T-helper 2 cell (primary cell): ENCODE results near the gene CCSER2.
"Not testable (repeated sequence)": the region's sequence is repeated elsewhere in the genome, so short reads cannot be mapped to it uniquely, and the experiment has no call there.

Experiments
- DNase-seq, 5 experiments: peaks; one replicate each; pipeline versions ENCODE4 v3.0.0 to v3.0.0-alpha.2; 2012 to 2022

CCSER2 gene

GRCh38 chr10:84456126-84456525 lies 127.7 kb downstream of the CCSER2 start:
- DNase-seq = no peak

- DNase-seq = no peak
Observed at GRCh38 chr10:84460520-84460919, 132.1 kb downstream of the CCSER2 start.

DNA sequence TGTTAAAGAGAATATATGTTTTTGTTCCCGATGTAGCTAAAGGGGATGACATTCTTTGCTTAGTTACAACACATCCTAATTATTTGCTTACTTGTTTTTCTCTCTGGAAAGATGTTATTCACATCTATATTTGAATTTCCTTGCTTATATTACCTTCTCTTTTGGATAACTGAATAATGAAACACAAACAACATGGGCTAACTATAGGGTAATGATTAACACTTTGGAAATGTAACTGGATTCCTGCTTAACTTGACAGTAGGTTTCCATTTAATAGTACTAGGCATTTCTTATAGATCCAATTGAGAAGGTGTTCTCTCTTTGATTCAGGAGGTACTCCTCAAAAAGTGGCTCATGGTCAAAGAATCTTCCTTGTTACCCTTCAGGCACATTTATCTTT lies 141.1 kb downstream of the CCSER2 start:
- DNase-seq = no peak

DNA sequence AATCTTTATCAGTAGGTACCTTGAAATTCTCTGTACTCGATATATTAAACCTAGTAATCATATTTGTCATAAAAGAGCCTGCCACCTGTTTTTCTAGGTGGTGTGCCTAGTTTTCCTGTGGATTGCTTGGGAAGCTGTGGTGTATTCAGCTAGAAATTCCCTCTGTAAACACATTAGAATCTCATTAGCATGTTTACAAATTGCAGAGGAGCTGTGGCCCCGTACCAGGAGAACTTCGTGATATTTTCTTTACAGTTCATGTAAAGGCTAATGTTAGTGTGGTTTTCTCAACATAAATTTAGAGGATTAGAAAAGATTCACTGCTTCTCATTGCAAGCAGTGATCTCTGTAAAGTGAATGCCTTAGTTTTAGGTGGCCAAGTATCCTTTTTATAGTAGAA lies 144.7 kb downstream of the CCSER2 start:
- no peak for DNase-seq

DNA sequence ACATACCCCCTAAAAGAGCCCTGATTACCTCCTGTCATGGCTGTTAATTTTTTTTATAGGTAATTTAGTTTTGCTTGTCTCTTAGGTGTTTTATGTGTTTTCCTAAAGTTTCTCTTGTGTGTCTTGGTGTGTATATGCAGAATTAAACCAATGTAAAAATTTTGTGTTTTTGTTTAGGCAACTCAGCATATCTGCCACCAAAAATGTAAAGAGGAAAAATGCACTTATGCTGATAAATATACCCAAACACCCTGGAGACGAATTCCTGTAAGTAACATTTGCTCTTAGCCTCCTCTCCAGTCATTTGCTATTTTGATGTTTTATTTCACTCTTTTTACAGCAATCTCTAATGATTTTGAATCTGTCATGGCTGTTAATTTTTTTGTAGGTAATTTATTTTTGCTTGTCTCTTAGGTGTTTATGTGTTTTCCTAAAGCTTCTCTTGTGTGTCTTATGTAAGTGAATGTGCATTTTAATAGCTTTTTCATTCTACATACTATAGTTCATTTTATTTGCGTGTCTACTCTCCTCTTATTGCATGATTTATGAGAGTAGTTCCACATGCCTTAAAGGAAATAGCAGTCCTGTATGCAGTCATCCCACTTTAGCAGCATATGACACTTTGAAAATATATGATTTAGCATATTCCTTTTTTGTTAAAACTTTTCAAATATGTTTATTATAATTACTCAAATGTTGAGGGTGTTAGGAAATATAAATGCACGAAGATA lies 149.2 kb downstream of the CCSER2 start:
- no peak for DNase-seq

DNA sequence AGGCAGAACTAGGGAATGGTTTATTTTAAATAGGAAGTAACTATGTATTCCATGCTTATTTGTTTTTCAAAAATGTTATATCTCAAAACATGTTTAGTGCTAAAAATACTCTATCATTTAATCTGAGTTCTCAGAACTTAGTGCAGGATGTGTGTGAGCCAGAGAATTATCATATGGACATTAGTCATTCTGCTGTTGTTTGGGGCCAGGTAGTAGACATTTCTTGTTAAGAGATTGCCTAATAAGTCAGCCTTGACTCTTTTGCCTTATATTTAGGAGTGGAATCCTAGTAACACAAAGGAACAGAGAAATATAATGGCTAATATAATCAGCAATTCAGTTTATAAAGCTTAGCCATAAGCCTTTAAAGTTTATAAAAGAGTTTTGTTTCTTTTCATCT lies 149.8 kb downstream of the CCSER2 start:
- DNase-seq = no peak

- no peak for DNase-seq
Observed at GRCh38 chr10:84478679-84479078, 150.3 kb downstream of the CCSER2 start.

- no peak for DNase-seq
Observed at GRCh38 chr10:84484541-84484940, 156.2 kb downstream of the CCSER2 start.

GRCh38 chr10:84493361-84493760 lies 165.0 kb downstream of the CCSER2 start:
- DNase-seq = no peak

DNA sequence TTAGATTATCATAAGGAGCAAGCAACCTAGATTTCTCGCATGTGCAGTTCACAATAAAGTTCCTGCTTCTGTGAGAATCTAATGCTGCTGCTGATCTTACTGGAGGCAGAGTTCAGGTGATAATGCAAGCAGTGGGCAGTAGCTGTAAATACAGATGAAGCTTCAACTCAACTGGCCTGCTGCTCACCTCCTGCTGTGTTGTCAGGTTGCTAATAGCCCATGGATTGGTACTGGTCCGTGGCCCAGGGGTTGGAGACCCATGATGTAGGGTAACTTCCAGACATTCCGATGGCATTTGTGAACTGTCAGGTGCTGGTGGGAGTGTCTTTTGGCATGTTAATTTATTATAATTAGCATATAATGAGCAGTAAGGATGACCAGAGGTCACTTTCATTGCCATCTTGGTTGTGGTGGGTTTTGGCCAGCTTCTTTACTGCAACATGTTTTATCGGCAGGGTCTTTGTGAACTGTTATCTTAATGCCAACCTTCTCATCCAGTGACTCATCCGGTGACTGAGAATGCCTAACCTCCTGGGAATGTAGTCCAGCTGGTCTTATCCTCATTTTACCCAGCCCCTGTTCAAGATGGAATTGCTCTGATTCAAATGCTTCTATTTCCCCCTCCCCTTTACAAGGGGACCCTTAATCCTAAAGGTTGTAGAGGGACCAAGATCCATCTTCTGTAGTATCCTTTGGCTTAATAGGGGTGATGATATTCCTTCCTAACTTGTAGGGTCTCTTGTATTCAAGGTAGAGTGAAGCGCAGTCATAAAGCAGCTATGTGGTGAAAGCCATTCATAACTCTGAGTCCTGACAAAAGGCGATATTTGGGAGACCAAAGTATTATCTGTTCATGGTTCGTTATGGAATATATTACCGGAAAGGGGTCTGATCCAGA lies 165.8 kb downstream of the CCSER2 start:
- DNase-seq = no peak

- no peak for DNase-seq
Observed at GRCh38 chr10:84494849-84495180, 166.4 kb downstream of the CCSER2 start.

DNA sequence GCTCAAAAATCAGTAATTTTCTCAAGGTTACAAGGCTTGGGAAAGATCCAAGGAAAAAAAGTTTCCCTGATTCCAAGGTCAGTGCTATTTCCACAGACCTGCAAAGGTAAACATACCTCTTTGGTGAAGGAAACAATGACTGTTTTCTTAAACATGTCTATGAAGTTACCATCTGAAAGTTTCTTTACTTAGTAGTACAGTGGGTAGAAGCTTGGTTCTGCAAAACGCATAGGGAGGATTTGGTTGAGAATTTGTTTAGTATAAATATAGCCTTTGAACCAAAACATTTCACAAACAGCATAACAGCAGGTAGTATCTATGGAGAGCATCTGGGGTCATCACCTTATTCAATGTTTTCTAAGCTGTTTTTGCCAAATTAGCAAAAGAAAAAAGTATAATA lies 169.6 kb downstream of the CCSER2 start:
- DNase-seq = no peak

GRCh38 chr10:84499039-84499438 lies 170.7 kb downstream of the CCSER2 start:
- DNase-seq = not testable (repeated sequence)

- no peak for DNase-seq
Observed at GRCh38 chr10:84499846-84500245, 171.5 kb downstream of the CCSER2 start.

DNA sequence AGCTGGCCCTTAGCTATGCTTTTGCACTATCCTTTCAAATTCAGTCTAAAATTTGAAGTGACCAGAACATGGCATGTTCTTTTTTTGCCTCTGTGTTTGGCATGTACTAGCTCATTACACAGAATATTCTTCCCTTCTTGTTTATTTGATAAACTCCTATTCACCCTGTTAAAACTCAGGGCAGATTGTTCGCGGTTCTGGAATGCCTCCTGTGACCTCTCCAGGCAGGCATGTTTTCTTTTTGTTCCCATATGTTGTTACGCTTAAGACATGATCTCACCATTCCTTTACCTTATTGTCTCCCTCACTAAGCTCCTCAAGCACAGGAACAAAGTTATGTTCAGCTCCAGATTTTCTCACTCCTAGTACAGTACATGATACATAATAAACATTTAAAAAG lies 181.7 kb downstream of the CCSER2 start:
- DNase-seq = no peak

DNA sequence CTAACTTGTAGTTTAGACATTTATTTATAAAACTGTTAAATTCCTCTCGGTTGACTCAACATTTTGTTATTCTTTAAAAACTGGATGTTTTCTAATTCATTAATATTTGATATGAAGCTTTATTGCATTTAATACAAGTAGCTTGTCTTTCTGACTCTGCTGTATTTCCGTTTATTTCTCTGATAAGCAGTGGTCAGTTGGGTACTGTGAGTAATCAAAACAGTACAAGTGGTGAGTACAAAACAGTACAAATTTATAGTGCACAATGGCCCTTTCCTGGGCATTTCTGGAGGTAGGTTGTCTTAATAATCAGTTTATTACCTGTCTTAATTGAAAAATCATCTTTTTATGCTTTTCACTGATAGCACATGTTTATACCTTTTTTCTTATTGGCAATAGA lies 182.7 kb downstream of the CCSER2 start:
- no peak for DNase-seq

- DNase-seq = no peak
Observed at GRCh38 chr10:84511709-84512285, 183.4 kb downstream of the CCSER2 start.

- no peak for DNase-seq
Observed at GRCh38 chr10:84517554-84517953, 189.2 kb downstream of the CCSER2 start.

DNA sequence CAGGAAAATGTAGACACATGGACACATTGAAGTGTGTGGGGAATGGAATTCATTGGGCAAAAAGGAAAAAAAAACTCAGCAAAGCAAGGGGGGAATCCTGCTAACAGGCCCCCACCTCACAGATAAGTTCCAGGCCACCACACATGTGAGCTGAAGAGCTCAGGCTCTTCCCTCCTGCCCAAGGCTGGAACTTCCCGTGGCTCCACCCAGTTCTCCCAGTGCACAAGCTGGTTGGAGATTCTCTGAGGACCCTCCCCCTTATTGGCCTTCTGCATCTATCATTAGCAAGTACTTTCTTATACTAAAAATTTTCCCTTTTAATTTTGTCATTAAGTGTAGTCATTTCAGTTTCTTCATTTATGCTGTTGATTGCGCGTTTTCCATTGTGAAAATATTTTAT lies 190.8 kb downstream of the CCSER2 start:
- DNase-seq = no peak

GRCh38 chr10:84521013-84521412 lies 192.6 kb downstream of the CCSER2 start:
- DNase-seq = no peak

DNA sequence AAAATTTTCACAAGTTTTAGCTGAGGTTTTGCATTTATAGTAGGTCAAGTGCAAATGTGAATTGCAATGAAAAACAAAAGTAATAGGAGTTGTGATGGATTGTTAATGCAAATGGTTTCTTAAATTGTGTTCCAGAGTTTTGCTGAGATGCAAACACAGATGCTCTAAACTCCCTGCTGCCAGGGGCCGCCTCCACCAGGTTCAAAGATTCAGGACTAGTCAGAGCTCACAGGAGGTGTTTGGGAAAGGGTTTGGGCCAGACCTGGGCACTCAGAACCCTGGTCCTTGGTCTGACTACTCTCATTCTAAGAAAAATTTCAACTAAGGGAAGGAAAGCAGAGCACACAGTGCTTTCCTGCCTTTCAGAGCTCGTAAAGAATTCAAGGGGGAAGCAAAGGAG lies 193.1 kb downstream of the CCSER2 start:
- DNase-seq = no peak

GRCh38 chr10:84522612-84523462 lies 194.4 kb downstream of the CCSER2 start:
- DNase-seq = no peak

DNA sequence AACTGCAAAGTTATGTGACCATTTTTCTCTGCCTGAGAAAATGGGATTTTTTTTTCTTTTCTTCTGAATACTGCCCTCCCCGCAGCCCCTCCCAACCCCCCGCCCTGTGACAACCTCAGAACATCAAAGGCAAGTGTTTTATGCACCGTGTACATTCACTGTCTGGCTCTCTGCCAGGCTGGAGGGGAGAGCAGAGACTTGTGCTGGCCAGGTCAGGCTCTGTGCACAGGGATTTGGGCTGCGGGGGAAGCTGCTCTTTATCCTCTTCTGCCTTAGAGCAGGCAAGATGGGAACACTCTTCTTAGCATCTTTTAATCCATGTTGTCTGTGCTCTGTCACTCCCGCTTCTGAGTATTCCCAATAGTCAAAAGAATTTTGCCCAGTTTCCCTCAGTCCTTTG lies 195.1 kb downstream of the CCSER2 start:
- DNase-seq = no peak
